ENCODE measurements around the gene RNF113B. TPM values are rescaled to one million over a fixed set of nuclear protein-coding genes. Genes with fewer than 3 reads are reported as not detected.

The RNF113B gene
- total and polyA plus RNA-seq, 2 experiments from 2014 or later: 0.19 TPM; not detected in 1

- TF ChIP-seq REST (IDR thresholded peaks at IDR 0.05; ENCODE audit: unreplicated experiment) (no peak), CTCF (conservative IDR thresholded peaks at IDR 0.05; ENCODE audit: low read depth in 2 of 2) (no peak), ETS1 (IDR thresholded peaks at IDR 0.05) (no peak), NANOG (IDR thresholded peaks at IDR 0.05; ENCODE audit: borderline replicate concordance) (no peak), ZNF114 (CRISPR knock-in tag; IDR thresholded peaks at IDR 0.05) (no peak), POLR2AphosphoS5 (IDR thresholded peaks at IDR 0.05; ENCODE audit: low read depth) (no peak)
Observed at GRCh38 chr13:98201984-98202383, 24.9 kb upstream of the RNF113B start (continued).

GRCh38 chr13:98201189-98201588 lies 24.1 kb upstream of the RNF113B start:
- H3K79me2 ChIP-seq (replicated peaks; ENCODE audit: insufficient read depth): peaks cover 77% of the 10 kb centered on the region
- H3K4me3 Mint-ChIP-seq: peak overlapping the region; percentile 62
- H4K20me1 ChIP-seq (replicated peaks; ENCODE audit: insufficient read depth): no peaks in the 10 kb centered on the region; the same call in 1 of the 2 replicates
- DNase-seq (ENCODE audit: low spot score) (no peak), ATAC-seq (0 out of 3 replicates have a peak, but pooled peaks have one; percentile 14)
- H3K4me1 Mint-ChIP-seq: peaks cover 41% of the 10 kb centered on the region
- H3K36me3 Mint-ChIP-seq (ENCODE audit: low read depth): peaks cover 38% of the 10 kb centered on the region
- peaks cover 42% of the 10 kb centered on the region for H3K4me1 ChIP-seq (ENCODE audit: insufficient read depth)
- H2AFZ ChIP-seq: no peak overlapping the region
- H3K9me2 ChIP-seq (ENCODE audit: insufficient read depth): no peaks in the 10 kb centered on the region
- H3F3A ChIP-seq (replicated peaks; ENCODE audit: low read depth): peaks cover 10% of the 10 kb centered on the region; the same call in 1 of the 2 replicates
- peak overlapping the region; percentile 49 for H3K4me3 ChIP-seq
- H3K4me2 ChIP-seq: peak overlapping the region; percentile 73
- no peaks in the 10 kb centered on the region for H3K36me3 ChIP-seq (ENCODE audit: insufficient read depth)
- H3K27me3 ChIP-seq (ENCODE audit: insufficient read depth): no peaks in the 10 kb centered on the region
- H3K27ac Mint-ChIP-seq: peak overlapping the region; percentile 66
- no peaks in the 10 kb centered on the region for H3K27me3 Mint-ChIP-seq (ENCODE audit: insufficient read depth, low read depth, poor library complexity)
- H3K9me3 Mint-ChIP-seq: peaks cover 25% of the 10 kb centered on the region
- peak overlapping the region; percentile 97 for H3K27ac ChIP-seq (ENCODE audit: low read depth)
- no peak for TF ChIP-seq ZNF114 (CRISPR knock-in tag; IDR thresholded peaks at IDR 0.05)
- TF ChIP-seq CTCF (conservative IDR thresholded peaks at IDR 0.05; ENCODE audit: low read depth in 2 of 2): no peak
- TF ChIP-seq REST (IDR thresholded peaks at IDR 0.05; ENCODE audit: unreplicated experiment): no peak
- TF ChIP-seq CREB1 (CRISPR knock-in tag; IDR thresholded peaks at IDR 0.05; ENCODE audit: low read depth): no peak
- no peak for TF ChIP-seq ETS1 (IDR thresholded peaks at IDR 0.05)
- no peak for TF ChIP-seq JUNB (IDR thresholded peaks at IDR 0.05; ENCODE audit: unreplicated experiment)
- no peak for TF ChIP-seq ZNF331 (CRISPR knock-in tag; IDR thresholded peaks at IDR 0.05; ENCODE audit: low read depth)
- no peak for TF ChIP-seq EZH2 (IDR thresholded peaks at IDR 0.05; ENCODE audit: low read depth, unreplicated experiment)
